Measurements from ENCODE around the gene FBXL3.

The FBXL3 gene, protein sequence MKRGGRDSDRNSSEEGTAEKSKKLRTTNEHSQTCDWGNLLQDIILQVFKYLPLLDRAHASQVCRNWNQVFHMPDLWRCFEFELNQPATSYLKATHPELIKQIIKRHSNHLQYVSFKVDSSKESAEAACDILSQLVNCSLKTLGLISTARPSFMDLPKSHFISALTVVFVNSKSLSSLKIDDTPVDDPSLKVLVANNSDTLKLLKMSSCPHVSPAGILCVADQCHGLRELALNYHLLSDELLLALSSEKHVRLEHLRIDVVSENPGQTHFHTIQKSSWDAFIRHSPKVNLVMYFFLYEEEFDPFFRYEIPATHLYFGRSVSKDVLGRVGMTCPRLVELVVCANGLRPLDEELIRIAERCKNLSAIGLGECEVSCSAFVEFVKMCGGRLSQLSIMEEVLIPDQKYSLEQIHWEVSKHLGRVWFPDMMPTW

DNA sequence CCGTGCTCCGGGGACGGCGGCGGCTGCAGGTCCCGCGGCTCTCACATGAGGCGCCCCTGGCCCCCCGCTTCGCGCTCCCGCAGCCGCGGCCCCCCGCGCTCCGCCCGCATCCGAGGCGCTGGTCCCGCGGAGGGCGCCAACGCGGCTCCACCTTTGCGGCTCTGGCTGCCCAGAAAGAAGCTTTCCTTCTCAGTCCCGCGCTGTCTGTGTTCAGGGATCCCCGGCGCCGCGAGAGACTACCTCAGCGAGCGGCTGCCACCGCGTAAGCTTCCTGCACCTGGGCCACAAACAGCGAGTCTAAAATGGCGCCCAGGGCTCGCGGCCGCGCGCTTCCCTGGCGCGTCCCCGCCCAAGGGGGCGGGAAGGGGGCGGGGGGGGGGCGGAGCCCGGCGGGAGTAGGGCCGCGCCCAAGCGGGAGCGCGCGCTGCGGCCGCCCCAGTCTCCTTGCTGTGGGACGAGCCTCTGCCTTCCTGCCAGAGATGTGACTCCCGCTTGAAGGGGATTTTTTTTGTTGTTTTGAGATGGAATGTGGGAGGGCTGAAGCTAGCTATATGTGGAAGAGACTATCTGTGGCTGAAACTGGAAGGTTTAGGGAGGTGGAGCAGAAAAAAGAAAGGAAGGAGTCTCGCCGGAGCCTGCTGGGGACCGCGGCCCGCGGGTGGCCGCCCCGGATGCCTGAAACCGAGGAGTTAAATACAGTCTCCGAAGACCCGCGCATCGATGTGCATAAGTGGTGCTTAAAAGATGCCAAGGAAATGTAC lies at the start of gene FBXL3:
FBXL3 (minus strand) TSS at position 299 of the 761 bp plus-strand sequence. CDS start 5,299 bp downstream, outside the sequence.
- DNase-seq: peak; percentile 62 to 67

DNA sequence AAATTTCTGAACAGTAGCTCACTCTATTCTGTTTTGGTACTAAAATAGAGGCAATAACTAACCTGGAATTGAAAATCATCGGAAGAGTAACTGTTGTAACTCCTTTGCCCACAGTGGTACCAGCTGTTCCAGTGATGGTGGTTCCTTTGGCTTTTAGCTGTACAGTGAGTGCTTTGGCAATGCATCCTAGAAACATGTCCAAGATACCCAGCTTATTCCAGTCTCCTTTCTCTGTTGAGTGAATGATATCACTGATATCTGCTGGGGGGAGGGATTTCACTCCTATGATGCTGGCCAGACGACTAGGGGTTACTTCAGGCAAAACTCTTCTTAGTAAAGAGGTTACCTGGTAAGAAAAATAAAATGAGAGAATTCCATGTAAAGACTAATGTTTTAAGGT lies 40.6 kb upstream of the FBXL3 start:
- no peak for DNase-seq

DNA sequence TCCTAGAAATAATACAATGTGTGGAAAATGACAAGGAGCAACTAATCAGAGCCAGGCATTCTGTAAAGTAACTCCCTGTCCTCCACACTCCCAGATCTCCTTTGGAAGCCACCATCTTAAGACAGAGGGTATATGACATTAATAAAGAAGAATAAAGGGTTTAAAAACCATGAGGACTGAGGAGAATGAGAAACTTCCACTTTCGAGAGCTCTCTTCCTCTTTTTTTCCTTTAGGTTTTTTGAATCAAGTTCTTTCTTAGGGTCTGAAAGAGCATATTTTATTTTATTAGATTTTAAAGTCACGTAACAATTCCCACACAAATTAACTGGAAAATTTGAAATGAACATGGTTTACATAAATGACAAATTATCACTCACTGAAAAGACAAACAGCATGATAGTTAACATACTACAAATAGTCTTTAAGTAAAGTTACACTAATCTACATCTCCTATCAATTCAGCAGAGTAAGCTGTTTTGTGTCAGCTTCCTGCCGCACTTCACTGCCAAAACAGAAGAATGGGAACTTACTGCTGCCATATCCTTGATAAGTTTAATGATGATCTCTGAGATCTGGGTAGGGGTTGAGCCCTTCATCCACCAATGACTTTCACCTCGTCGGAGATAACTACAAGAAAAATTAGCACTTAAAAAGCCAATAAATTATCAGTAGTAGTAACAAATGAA lies 38.6 kb upstream of the FBXL3 start:
- no peak for DNase-seq

DNA sequence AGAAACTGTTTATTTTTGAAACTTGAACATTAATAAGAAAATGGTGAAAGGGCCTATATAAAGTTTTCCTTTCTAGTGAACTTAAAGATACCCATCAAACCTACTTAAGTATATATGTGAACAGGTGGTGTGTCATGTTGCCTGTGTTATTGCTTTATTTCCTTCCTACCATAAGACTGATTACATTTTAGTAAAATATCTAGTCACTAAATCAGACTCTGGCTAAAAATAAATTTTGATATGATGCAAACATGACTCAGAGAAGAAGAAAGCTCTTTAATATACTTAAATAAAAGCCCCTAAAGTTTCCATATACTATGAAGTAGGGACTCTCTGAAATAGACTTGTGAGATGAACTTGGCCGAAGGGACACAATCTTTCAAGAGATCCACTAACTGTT lies 35.1 kb upstream of the FBXL3 start:
- DNase-seq: no peak

DNA sequence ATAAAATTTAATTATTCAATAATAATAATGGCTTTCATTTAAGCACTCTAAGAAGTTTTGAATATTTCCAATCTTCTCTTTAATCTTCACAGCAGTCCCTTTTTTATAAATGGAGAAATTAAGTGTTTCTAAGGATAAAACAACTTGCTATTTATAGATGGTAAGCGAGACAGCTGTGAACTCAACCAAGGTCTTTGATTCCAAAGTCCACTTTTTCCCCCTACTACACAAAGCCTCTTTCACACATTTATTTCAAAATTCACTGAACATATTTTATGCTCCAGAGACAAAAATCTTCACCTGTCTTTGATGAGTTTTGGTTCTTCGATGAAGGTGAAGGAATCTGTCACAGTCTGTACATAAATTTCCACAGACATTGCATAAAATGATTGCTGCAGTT lies 34.4 kb upstream of the FBXL3 start:
- DNase-seq: no peak

DNA sequence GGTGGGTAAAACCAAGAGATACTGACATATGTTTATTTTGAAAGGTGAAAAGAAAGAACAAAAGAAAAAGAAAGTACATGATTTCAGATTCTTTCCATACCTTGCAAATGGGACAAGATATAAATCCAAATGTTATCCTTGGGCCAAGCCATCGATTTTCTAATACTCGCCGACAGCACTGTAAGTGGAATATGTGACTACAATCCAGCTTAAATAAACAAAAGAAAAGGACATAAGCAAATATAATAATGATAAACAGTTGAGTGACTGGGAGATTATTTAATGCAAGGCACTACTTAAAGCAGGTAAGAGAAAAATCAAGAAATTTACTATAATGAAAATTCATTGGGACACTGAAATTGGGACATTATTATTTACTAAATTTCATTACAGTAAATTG lies 29.9 kb upstream of the FBXL3 start:
- DNase-seq: no peak

DNA sequence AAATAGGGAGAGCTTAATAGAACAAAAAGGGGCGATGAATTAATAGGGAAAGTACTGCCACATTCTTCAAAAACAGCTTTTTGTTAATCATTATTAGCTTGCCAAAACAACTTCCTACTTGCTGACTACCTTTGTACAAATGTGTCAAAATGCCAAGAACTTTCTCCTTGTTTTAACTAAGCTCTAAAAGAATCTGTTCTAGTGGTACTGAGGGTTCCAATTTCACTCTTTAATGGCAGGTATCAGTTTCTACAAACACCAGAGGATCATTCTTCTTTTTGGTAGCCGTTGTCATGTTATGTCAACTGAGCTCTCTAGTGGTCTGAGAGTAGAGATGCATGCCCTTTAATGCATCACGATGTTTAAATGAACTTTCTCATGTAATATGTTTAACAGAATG lies 29.4 kb upstream of the FBXL3 start:
- DNase-seq: no peak

DNA sequence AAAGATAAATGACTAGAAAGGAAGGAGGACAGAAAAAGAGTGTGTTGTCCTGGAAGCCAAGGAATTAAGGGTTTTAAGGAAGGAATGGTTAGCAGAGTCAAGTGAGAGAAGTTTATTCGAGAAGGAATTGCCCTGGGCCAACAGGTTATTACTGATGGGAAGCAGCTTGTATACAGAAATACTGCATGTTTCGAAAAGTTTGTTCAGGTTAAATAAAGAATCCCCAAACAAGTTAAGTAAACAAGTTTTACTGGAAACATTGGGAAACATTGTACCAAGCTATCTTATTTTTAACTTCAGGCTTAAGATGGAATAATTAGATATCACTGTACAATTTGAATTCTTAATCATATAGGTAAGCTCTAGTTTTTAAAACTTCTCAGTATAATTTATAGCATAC lies 28.2 kb upstream of the FBXL3 start:
- DNase-seq: no peak

DNA sequence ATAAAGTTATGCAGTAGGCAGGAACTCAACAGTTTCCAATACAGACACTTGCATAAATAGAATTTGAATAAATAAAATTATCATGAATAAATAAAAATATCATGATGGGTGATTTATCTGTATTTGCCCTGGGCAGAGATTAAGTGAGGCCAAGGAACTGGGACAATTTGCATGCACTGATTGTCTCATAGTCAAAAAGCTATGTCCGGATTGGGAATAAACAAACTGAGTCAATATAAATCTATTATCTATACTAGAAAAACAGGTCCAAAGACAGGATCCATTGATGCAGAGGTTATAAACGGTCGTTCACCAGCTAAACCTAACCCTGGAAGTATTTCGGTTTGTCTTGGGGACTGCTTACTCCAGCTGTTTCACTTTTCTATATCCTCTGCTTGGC lies 26.2 kb upstream of the FBXL3 start:
- no peak for DNase-seq

DNA sequence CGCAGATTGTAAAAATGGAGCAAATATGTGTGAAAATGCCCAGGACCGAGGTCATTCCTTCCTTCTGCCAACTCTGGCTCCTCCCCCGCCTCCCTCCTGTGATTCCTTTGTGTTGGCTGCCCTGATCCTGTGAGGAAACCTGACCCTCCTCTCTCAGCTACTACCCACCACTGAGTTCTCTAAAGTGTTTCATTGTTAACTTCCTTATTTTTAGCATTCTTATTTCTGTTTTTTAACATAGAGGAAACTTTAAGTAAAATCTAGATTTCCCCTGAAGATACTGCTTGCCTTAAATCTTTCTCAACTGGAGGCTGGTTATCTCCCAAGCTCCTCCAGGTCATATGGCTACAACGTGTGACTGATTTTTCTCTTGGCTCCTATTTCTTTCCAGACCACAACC lies 21.7 kb upstream of the FBXL3 start:
- DNase-seq: no peak

DNA sequence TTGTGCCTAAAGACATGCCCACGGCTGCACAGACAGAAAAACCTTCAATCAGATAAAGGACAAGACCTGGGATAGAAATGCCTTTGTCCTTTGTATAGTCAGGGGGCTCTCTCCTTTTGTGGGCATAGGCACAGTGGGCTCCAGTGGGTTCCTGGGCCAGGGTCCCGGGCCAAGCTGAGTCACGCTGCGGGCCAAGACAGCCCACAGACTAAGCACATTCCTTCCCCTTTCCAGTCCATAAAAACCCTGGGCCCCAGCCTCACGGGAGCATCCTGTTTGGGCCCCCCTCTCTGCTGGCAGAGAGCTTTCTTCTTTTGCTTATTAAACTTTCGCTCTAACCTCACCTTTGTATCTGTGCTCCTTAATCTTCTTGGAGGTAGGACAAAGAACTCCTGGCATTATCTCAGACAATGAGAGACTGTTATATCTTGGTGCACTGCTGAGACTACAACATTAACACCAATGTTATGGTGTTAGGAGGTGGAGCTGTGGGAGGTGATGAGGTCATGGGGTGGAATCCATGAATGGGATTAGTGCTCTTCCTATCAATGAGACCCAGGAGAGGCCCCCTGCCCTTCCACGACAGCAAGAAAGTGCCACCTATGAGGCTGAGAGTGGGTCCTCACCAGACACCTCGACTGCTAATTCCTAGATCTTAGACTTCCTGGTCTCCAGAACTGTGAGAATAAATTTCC lies 20.8 kb upstream of the FBXL3 start:
- DNase-seq: no peak

DNA sequence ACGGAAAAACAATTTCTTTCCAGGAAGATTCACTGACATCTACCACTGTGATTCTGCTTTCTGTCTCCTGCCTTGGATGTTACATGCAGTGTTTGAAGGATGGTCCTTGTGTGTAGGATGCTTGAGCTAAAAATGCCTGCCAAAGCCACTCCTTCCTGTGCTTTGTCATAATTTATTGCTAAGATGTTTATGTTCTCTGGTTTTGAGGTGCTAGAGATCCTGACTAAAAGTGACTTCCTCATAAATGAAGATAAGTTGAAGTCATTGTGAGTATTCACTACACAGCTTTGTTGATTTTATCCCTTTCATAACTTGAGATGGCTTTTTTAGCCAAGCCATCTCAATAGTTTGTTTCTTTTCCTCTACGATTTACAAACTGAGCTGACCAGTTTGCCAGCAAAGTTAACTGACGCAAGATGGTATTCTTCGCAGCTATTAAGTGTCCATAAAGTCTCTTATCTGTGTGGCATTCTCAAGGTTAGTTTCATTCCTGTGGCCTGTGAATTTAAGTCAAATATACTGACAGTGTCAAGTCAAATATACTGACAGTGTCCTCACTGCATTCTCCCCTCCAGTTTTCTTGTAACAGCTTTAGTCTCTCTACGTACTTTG lies 15.7 kb upstream of the FBXL3 start:
- DNase-seq: no peak

DNA sequence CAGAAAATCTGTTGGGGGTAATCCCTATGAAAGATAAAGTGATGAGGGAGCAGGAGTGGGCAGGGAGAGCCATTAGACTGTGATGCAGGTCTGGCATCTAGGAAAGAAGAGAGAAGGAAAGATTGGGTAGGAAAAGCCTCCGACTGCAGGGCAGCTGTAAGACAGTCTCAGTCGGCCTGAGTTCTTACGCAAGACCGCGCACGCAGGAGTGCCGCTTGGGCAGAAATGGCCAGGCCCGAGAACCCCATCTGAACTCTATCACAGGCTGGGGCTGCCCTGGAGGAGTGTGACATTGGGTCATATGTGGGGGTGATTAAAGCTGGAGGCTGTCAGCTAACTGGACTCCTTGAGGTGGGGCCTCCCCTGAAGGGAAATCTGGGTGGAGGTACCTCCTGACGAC lies 13.9 kb upstream of the FBXL3 start:
- DNase-seq: no peak

DNA sequence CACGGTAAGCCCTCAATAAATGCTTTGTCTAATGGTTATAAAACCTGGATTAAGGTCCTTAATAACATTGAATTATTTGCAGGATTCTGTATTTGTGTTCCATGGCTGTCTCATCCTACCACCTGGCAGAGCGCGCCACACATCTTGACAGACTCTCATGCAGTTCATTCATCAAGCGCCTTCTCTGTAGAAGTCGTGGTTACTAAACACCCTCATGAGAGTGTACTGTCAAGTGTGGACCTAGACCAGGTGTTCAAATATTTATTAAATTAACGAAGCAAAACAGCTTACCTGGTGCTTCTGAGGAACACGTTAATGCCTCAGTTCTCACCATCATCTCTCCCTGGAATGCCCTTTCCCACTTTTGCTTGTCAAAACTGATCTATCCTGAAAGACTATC lies 13.1 kb upstream of the FBXL3 start:
- DNase-seq: peak; percentile 8 to 40

DNA sequence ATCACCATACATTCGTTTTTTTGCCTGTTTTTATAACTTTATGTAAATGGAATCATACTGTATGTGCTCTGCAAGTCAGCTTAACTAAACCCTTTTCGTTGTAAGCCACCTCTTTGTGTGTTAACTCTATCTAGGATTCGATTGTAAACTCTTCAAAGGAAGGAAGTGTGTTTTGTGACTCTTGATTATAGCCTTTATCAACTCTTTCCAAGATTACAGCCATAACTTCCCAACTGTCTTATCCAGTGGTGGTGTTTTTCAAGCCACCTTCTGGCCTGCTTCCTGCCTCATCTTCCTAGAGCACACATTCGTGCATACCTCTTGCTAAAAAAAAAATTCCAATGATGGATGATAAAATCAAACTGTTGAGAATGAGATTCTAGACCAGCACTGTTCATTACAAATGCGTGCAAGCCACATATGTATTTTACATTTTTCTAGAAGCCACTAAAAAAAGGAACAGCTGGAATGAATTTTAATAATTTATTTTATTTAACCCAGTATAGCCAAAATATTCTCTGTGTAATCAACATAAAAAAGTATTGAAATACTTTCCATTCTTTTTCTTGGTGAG lies 12.0 kb upstream of the FBXL3 start:
- no peak for DNase-seq

DNA sequence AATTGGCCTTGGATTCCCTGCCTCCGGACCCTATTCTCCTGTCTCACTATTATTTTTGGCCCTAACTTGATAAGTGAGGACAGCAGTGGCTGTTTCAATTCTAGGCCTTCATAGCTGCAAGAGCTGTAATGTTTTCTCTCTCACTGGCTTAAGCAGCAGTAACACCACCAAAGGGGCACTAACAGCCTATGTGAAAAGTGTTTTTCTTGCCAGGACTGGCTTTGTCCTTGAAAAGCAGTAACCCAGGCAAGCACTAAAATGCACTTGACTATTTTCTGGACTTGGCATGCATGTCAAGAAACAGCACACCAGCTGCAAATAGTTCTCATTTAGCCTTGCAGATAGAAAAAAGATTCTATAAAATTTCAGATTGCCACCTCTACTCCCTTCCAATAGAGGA lies 9.3 kb upstream of the FBXL3 start:
- DNase-seq: no peak

DNA sequence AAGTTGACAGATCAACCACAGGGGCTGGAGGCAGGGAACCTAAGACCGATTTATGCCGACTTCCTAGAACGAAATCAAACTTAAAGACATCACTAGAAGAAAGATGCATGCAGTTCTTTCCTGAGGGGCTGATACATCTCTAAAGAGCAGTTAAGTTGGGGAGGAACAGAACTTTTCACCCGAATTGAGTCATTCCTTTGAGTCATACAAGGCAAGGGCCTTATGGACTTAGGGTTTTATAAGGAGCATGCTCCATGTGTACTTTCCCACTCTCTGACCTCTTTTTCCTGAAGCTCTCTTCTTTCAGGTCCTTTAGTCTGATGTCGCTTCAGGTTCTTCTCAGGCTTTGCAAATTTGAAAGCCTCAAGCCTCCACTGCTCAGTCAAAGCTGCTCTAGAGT lies 7.9 kb upstream of the FBXL3 start:
- no peak for DNase-seq

DNA sequence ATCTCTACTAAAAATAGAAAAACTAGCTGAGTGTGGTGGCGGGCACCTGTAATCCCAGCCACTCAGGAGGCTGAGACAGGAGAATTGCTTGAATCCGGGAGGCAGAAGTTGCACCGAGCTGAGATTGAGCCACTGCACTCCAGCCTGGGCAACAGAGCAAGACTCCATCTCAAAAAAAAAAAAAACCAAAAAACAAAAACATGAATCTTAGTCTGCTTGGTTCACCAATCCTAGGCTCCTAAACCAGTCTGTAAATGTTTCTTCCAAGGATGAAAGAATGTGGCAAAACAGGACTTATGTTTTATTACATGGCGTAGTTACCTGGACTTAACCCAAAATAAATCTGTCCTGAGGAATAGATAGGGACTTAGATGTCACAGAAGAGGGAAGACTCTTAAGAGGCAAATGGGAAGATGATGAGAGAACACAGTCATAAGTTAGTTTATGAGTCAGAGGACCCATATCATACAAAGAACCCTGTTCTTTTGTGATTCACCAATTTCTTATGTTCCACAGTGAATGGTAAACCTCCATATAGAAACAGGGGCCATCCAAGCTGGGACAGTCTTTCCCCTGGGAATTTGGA lies 6.9 kb upstream of the FBXL3 start:
- no peak for DNase-seq

DNA sequence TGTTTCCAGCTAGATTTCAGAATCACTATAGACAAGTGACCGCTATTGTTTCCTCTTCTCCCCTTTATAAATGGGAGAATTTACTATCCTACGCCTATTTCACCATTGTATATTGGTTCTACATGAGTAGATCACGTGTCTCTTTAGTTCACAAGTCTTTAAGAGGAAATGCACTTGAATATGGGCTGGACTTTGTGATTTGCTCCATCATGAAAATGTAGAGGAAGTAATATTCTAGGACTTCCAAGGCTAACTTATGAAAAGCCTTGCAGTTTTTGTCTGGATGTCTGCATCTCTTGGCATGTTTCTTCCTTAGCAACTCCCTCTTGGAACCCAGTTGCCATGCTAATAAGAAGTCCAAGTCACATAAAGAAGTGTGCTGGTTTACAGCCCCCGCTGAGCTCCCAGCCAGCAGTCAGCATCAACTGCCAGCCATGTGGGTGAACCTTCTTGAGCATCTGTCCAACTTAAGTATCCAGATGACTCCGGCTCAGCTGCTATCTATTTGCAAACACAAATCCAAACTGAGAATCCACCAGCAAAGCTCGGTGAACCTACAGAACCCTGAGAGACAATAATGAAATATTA lies 4.8 kb upstream of the FBXL3 start:
- DNase-seq: no peak

DNA sequence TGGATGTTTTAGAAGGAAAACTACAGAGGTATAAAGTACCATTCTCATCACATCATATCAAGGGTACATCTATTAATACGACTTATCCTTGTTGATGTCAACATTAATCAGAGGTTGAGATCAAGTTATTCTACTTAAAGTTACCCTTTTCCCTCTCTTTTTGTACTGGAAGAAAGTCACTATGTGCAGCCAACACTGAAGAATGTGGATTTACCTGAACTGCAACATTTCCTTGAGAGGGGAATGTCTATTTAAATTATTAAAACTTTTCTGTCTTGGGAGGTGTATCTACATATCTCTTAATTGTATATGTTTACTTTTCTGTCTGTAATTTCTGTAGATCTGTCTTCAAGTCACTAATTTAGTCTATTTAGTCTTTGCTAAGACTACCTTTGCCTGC lies 2.5 kb upstream of the FBXL3 start:
- DNase-seq: no peak

DNA sequence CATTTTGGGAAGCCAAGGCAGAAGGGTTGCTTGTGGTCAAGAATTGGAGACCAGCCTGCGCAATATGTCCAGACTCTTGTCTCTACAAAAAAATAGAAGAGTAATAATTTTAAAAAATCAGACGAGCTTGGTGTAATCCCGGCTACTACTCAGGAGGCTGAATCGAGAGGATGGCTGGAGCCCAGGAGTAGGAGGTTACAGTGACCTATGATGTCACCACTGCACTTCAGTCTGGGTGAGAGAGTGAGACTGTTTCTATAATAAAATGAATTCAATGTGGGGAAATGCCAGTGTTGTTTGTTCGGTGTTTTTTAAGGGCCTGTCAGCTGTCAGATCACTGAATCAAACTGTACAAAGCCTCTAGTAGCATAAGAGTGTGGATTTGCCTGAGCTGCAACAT lies 1.2 kb upstream of the FBXL3 start:
- peak; percentile 66 to 77 for DNase-seq
